ENCODE measurements around the gene CA9.
"Not testable (repeated sequence)": the region's sequence is repeated elsewhere in the genome, so short reads cannot be mapped to it uniquely, and the experiment has no call there.

DNA sequence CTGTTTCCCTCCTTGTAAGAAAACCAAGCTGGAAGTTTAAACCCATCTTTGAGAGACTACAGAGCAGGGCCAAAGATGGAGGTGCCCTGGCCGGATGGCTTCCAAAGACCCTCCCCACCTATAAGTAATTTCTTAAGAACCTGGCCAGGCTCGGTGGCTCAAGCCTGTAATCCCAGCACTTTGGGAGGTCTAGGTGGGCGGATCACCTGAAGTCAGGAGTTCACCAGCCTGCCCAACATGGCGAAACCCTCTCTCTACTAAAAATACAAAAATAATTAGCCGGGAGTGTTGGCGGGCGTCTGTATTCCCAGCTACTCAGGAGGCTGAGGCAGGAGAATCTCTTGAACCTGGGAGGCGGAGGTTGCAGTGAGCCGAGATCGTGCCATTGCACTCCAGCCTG is 28.0 kb upstream of the CA9 start:
- TF ChIP-seq POLR2A (IDR thresholded peaks at IDR 0.05; ENCODE audit: low read length); GATA1 (IDR thresholded peaks at IDR 0.05; ENCODE audit: low read depth, low read length): not testable (repeated sequence)
